ENCODE measurements around the gene SLC9A1. TPM values are rescaled to one million over a fixed set of nuclear protein-coding genes. Genes with fewer than 3 reads are reported as not detected.

Gene SLC9A1
- total RNA-seq, 1 experiment from 2014 or later, result 21.7 TPM

GRCh38 chr1:27150183-27150582 lies 4.7 kb downstream of the SLC9A1 start:
- DNase-seq (ENCODE audit: low read depth, low spot score), result no peak
- Histone ChIP-seq H4K20me1 (ENCODE audit: insufficient read depth) (no peaks in the 10 kb centered on the region), H3K36me3 (ENCODE audit: control insufficient read depth in 1 of 2, insufficient read depth in 2 of 2, low read length in 2 of 2) (no peaks in the 10 kb centered on the region; a peak in 1 of 4 replicates), H3K27ac (ENCODE audit: low read depth, low read length) (no peak overlapping the region), H3K4me3 (replicated peaks in 1 of 2; ENCODE audit: low read depth in 1 of 2, low read length in 2 of 2) (no peak overlapping the region), H3K9me3 (ENCODE audit: control insufficient read depth in 1 of 2, insufficient read depth in 1 of 2, low read depth in 1 of 2, low read length in 2 of 2) (no peaks in the 10 kb centered on the region), H3K4me1 (ENCODE audit: control insufficient read depth in 1 of 2, insufficient read depth in 2 of 2, low read length in 2 of 2) (peaks cover 22 to 38% of the 10 kb centered on the region in 2 experiments), H3K9ac (ENCODE audit: low read length) (no peak overlapping the region), H3K27me3 (ENCODE audit: insufficient read depth, low read length) (no peaks in the 10 kb centered on the region), H2AFZ (ENCODE audit: low read depth, low read length, poor library complexity, severe bottlenecking) (no peak overlapping the region), H3K4me2 (ENCODE audit: low read length) (no peak overlapping the region), H3K9me2 (ENCODE audit: insufficient read depth) (no peaks in the 10 kb centered on the region), H3K79me2 (ENCODE audit: insufficient read depth, low read length) (peaks cover 68% of the 10 kb centered on the region)
- intact Hi-C loops (cut with micrococcal nuclease), result no loop called here
- POLR2A ChIA-PET, result interaction anchor here (2.6 kb wide), 1 partner anchor 10 kb away, joined by 10 read pairs; no protein-coding TSS in a partner anchor
- RAD21 ChIA-PET (ENCODE audit: low non-redundant PET in 1 of 2, low total read pairs in 2 of 2, uncharacterized antibody in 2 of 2, unreplicated experiment in 2 of 2), result no interaction called here
- TF ChIP-seq EGR1 (IDR thresholded peaks at IDR 0.05; ENCODE audit: low read depth), result no peak
- no peak for TF ChIP-seq FOSL1 (IDR thresholded peaks at IDR 0.05; ENCODE audit: low read depth)
- no peak for TF ChIP-seq REST (IDR thresholded peaks at IDR 0.05; ENCODE audit: low read depth)
- no peak for TF ChIP-seq MAX (IDR thresholded peaks at IDR 0.05)
- no peak for TF ChIP-seq SRF (IDR thresholded peaks at IDR 0.05; ENCODE audit: low read depth)
- no peak for TF ChIP-seq CBX3 (IDR thresholded peaks at IDR 0.05; ENCODE audit: low read depth)
- no peak for TF ChIP-seq ZNF274 (IDR thresholded peaks at IDR 0.05; ENCODE audit: low read depth, low read length)
- no peak for TF ChIP-seq EZH2 (IDR thresholded peaks at IDR 0.05)
- no peak for TF ChIP-seq CTCF (IDR thresholded peaks at IDR 0.05 in 2 of 3, conservative IDR thresholded peaks at IDR 0.05 in 1 of 3; ENCODE audit: borderline replicate concordance in 1 of 3, insufficient read depth in 1 of 3, low read depth in 2 of 3, low read length in 2 of 3)
- no peak for TF ChIP-seq SIN3A (IDR thresholded peaks at IDR 0.05; ENCODE audit: low read depth)
- TF ChIP-seq YY1 (IDR thresholded peaks at IDR 0.05; ENCODE audit: extremely low read depth, insufficient replicate concordance, low read depth, low read length), result no peak
- no peak for TF ChIP-seq ELF1 (IDR thresholded peaks at IDR 0.05; ENCODE audit: borderline replicate concordance, low read depth)
- TF ChIP-seq ZBTB33 (IDR thresholded peaks at IDR 0.05; ENCODE audit: extremely low read depth, insufficient replicate concordance, low read length), result no peak
- TF ChIP-seq EZH2phosphoT487 (IDR thresholded peaks at IDR 0.05; ENCODE audit: borderline replicate concordance), result no peak
- TF ChIP-seq TCF7L2 (IDR thresholded peaks at IDR 0.05; ENCODE audit: borderline replicate concordance, extremely low read depth, insufficient read depth, insufficient read length), result no peak
- no peak for TF ChIP-seq POLR2A (IDR thresholded peaks at IDR 0.05; ENCODE audit: borderline replicate concordance, extremely low read depth, insufficient read depth, insufficient read length)
- no peak for TF ChIP-seq SP1 (IDR thresholded peaks at IDR 0.05; ENCODE audit: low read depth)
- no peak for TF ChIP-seq ATF3 (IDR thresholded peaks at IDR 0.05)
- BruUV-seq (replicated peaks), result no TSS peak
- CTCF ChIA-PET, result no interaction called here
- no peak for ATAC-seq
